Thyroid gland (tissue), 4 donors: ENCODE measurements around the gene PARD3.

ENCODE experiments used
- CTCF ChIP-seq, 6 experiments: fragments of 200-600 bp in 3 of 6; fragments of 450-650 bp in 3 of 6; sonication (generic) in 3 of 6; IDR thresholded peaks; one replicate each; pipeline ENCODE4 v1.5.1; 2016 to 2019; ENCODE audit warnings: antibody characterized with exemption in 6 of 6, mild to moderate bottlenecking in 2 of 6, inconsistent platforms in 1 of 6, moderate library complexity in 1 of 6
- POLR2A ChIP-seq, 2 donors: fragments of 450-650 bp; IDR thresholded peaks; one replicate each; pipeline ENCODE4 v1.6.1; 2017; ENCODE audit warnings: antibody characterized with exemption in 2 of 2, mild to moderate bottlenecking in 2 of 2, moderate library complexity in 1 of 2

DNA sequence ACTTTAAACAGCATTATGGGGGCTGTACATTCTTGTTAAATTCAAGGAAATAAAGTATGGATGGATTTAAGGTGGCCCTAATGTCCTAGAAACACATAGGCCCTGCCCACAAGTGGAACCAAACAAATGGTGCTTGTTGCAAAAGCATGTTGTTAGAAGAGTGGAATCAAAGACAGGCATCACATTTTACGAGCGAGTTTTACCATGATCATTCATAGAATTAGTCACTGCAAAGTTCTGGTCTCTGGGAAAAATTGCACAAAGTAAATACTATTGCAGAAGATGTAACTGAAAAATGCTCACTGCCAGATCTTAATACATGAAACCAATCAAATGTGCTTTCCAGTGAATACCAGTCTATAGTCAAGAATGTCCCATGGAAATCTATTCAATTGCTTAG, 677.1 kb downstream of the PARD3 start:
- TF ChIP-seq POLR2A (IDR thresholded peaks at IDR 0.05), result no peak
- TF ChIP-seq CTCF (IDR thresholded peaks at IDR 0.05), result no peak
